Measurements from ENCODE around the gene BET1.
"Not testable (repeated sequence)": the region's sequence is repeated elsewhere in the genome, so short reads cannot be mapped to it uniquely, and the experiment has no call there.

- TF ChIP-seq CTCF (conservative IDR thresholded peaks at IDR 0.05; ENCODE audit: low read depth, low read length); EZH2 (IDR thresholded peaks at IDR 0.05; ENCODE audit: low read length, unreplicated experiment): not testable (repeated sequence)
These were observed 22.5 kb upstream of the BET1 start for GRCh38 chr7:94026619-94027018.
